Activated naive CD4-positive, alpha-beta T cell treated with anti-CD3 and anti-CD28 coated beads, Interleukin-2, amount 10 ng/mL, durations not matched to agents 7 days and 5 days (primary cell): ENCODE results near the gene CDIP1.

Experiments used
- CTCF ChIA-PET: fragments of 350-600 bp; sonication (Branson Sonifier 250); formaldehyde crosslinking; loops from one replicate; lab custom pipeline; 2021; ENCODE audit warnings: antibody characterized with exemption; lab: Charles Lee
- DNase-seq: peaks from one replicate; pipeline ENCODE4 v3.0.0-alpha.2; 2020
- H3K27ac Mint-ChIP-seq: one replicate; pipeline ENCODE4 v1.8.0; 2021; ENCODE audit warnings: mild to moderate bottlenecking, moderate library complexity, mixed read lengths
- H3K27me3 Mint-ChIP-seq: one replicate; pipeline ENCODE4 v1.8.0; 2021; ENCODE audit warnings: mild to moderate bottlenecking, mixed read lengths
- H3K36me3 Mint-ChIP-seq: one replicate; pipeline ENCODE4 v1.8.0; 2021; ENCODE audit warnings: mixed read lengths
- H3K4me1 Mint-ChIP-seq: one replicate; pipeline ENCODE4 v1.8.0; 2021; ENCODE audit warnings: mixed read lengths
- H3K4me3 Mint-ChIP-seq: one replicate; pipeline ENCODE4 v1.8.0; 2021; ENCODE audit warnings: mild to moderate bottlenecking, moderate library complexity, mixed read lengths
- H3K9me3 Mint-ChIP-seq: one replicate; pipeline ENCODE4 v1.8.0; 2021; ENCODE audit warnings: mixed read lengths

CDIP1 gene

GRCh38 chr16:4461250-4462085 lies 77.1 kb downstream of the CDIP1 start:
- CTCF ChIA-PET: interaction anchor here (1.2 kb wide), 1 partner anchor 11 kb away, joined by 4 read pairs; no protein-coding TSS in a partner anchor
- Mint-ChIP-seq H3K4me3 (no peak overlapping the region), H3K27me3 (no peaks in the 10 kb centered on the region), H3K27ac (no peak overlapping the region), H3K4me1 (peaks cover 28% of the 10 kb centered on the region), H3K36me3 (peaks cover 42% of the 10 kb centered on the region), H3K9me3 (no peaks in the 10 kb centered on the region)
- no peak for DNase-seq

GRCh38 chr16:4460936-4461249 lies 77.7 kb downstream of the CDIP1 start:
- H3K27me3 Mint-ChIP-seq: no peaks in the 10 kb centered on the region
- H3K9me3 Mint-ChIP-seq: no peaks in the 10 kb centered on the region
- H3K4me1 Mint-ChIP-seq: peaks cover 23% of the 10 kb centered on the region
- no peak overlapping the region for H3K27ac Mint-ChIP-seq
- no peak for DNase-seq
- peaks cover 36% of the 10 kb centered on the region for H3K36me3 Mint-ChIP-seq
- CTCF ChIA-PET: no interaction called here
- no peak overlapping the region for H3K4me3 Mint-ChIP-seq
